ENCODE data around the gene TRAM2.

DNA sequence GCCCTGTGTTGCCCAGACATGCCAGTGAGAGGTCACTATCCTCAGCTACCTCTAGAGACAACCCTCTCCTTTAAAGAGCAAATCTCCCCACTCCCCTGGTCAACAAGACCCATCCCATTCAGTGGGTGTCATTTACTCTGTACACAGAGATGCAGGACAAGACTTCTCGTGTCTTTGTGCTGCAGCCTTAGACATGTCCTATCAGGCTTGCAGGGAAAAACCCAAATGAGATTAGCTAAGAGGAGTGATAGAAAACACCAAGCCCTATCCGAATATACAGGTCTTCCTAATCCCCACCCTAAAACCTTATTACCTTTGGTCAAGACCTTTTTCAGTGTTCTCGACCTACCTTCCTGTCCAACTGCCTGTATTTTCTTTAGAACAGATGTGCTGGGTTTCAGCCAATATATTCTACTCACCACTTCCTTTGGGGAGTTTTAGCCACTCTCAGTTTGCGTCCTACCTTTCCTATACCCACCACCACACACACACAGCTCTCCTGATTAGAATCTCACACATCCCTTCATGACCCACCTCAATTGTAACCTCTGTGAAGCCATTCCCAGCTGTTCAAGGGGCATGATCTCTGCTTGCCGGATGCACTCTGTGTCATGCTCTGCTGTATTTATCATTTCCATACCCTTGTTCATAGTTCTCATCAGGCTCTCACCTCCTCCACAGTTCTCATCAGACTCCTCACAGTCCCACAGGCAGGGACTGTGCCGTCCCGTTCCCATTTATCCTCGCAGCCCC, 39.7 kb downstream of the TRAM2 start:
- TF ChIP-seq, protein P1, sequence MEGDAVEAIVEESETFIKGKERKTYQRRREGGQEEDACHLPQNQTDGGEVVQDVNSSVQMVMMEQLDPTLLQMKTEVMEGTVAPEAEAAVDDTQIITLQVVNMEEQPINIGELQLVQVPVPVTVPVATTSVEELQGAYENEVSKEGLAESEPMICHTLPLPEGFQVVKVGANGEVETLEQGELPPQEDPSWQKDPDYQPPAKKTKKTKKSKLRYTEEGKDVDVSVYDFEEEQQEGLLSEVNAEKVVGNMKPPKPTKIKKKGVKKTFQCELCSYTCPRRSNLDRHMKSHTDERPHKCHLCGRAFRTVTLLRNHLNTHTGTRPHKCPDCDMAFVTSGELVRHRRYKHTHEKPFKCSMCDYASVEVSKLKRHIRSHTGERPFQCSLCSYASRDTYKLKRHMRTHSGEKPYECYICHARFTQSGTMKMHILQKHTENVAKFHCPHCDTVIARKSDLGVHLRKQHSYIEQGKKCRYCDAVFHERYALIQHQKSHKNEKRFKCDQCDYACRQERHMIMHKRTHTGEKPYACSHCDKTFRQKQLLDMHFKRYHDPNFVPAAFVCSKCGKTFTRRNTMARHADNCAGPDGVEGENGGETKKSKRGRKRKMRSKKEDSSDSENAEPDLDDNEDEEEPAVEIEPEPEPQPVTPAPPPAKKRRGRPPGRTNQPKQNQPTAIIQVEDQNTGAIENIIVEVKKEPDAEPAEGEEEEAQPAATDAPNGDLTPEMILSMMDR (conservative IDR thresholded peaks at IDR 0.05) = no peak
- no peak for TF ChIP-seq ZFX (IDR thresholded peaks at IDR 0.05)
